Kidney epithelial cell (primary cell): Measurements from ENCODE around the gene CENPC. TPM values are rescaled to one million over a fixed set of nuclear protein-coding genes. Genes with fewer than 3 reads are reported as not detected.
"Not testable (repeated sequence)": the region's sequence is repeated elsewhere in the genome, so short reads cannot be mapped to it uniquely, and the experiment has no call there.

Experiments
- DNase-seq: peaks from one replicate; pipeline ENCODE4 v3.0.0-alpha.2; 2010; ENCODE audit warnings: low read depth
- H3K27me3 ChIP-seq: 2 replicates; pipeline ENCODE4 v1.6.0; 2011; ENCODE audit warnings: low read length; ENCODE audit not compliant: control insufficient read depth, insufficient read depth
- H3K36me3 ChIP-seq: 2 replicates; pipeline ENCODE4 v1.5.1; 2011; ENCODE audit warnings: low read length; ENCODE audit not compliant: control insufficient read depth, insufficient read depth
- H3K4me3 ChIP-seq: 2 replicates; pipeline ENCODE4 v1.5.1; 2011; ENCODE audit warnings: low read depth, mild to moderate bottlenecking, control low read depth, low read length
- CTCF ChIP-seq: IDR thresholded peaks from 2 replicates; pipeline ENCODE4 v1.5.1; 2011; ENCODE audit warnings: mild to moderate bottlenecking, moderate library complexity, low read length, control low read depth, inconsistent platforms; ENCODE audit not compliant: insufficient read depth, poor library complexity, severe bottlenecking
- total RNA-seq: library from RNA; depleted of rRNA; stranded (reverse); fragments of >200 nt; gene quantifications from 2 replicates; pipeline ENCODE4 v1.2.3, GENCODE V29; 2015

CENPC gene
- total RNA-seq, 1 donor from 2014 or later: 7.8 TPM

- no peak overlapping the region for H3K4me3 ChIP-seq
- DNase-seq: no peak
- H3K27me3 ChIP-seq: no peaks in the 10 kb centered on the region
- TF ChIP-seq CTCF: no peak
- H3K36me3 ChIP-seq: no peaks in the 10 kb centered on the region
Measured at GRCh38 chr4:67465032-67465762, 80.1 kb downstream of the CENPC start.

GRCh38 chr4:67460574-67460973, 84.7 kb downstream of the CENPC start:
- no peak for TF ChIP-seq CTCF
- no peaks in the 10 kb centered on the region for H3K36me3 ChIP-seq
- DNase-seq: no peak
- no peak overlapping the region for H3K4me3 ChIP-seq
- no peaks in the 10 kb centered on the region for H3K27me3 ChIP-seq

- no peaks in the 10 kb centered on the region for H3K36me3 ChIP-seq
- TF ChIP-seq CTCF: no peak
- no peaks in the 10 kb centered on the region for H3K27me3 ChIP-seq
- DNase-seq: no peak
- H3K4me3 ChIP-seq: no peak overlapping the region
Measured at GRCh38 chr4:67459164-67459563, 86.1 kb downstream of the CENPC start.

- TF ChIP-seq CTCF: no peak
- DNase-seq: no peak
- Histone ChIP-seq H3K27me3 (no peaks in the 10 kb centered on the region), H3K4me3 (no peak overlapping the region), H3K36me3 (peaks cover 1% of the 10 kb centered on the region)
Measured at GRCh38 chr4:67456577-67457196, 88.6 kb downstream of the CENPC start.

GRCh38 chr4:67452846-67453205, 92.5 kb downstream of the CENPC start:
- H3K27me3 ChIP-seq, H3K36me3 ChIP-seq, DNase-seq, H3K4me3 ChIP-seq: not testable (repeated sequence)

- Histone ChIP-seq H3K36me3 (peaks cover 1% of the 10 kb centered on the region), H3K27me3 (no peaks in the 10 kb centered on the region), H3K4me3 (no peak overlapping the region)
- no peak for TF ChIP-seq CTCF
- no peak for DNase-seq
Measured at GRCh38 chr4:67452100-67452845, 93.0 kb downstream of the CENPC start.
